Measurements from ENCODE around the gene KLHL3.

The KLHL3 gene

DNA sequence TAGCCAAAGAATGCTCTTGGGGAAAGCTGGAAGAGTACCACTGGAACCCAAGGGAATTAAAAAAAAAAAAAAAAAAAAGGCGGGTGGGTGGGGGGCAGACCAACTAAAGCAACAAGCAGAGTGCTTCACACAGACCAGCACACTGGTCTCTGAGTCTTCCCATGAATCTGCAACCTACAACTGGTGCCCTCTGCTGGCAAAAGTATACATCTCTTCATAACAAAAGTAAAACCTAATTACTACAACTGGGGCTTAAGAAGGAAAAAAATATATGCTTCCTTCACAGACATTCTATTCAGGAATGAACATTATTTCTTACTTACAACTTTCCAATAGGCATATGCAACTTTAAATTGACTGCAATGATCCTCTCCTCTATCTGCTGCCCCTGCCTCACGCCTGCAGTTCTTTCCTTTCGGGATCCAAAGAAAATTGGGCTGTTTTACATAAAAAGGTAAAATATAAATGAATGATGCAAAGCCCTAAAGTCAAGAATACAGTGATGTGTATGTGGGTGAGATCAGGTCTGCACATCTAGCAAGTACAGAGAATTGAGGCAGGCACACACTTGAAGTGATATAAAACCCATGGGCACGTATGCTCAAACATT lies 7.2 kb upstream of the KLHL3 start:
- peak in 2 of 3 experiments; percentile 12 to 55 for DNase-seq (ENCODE audit: low read depth in 3 of 3)

DNA sequence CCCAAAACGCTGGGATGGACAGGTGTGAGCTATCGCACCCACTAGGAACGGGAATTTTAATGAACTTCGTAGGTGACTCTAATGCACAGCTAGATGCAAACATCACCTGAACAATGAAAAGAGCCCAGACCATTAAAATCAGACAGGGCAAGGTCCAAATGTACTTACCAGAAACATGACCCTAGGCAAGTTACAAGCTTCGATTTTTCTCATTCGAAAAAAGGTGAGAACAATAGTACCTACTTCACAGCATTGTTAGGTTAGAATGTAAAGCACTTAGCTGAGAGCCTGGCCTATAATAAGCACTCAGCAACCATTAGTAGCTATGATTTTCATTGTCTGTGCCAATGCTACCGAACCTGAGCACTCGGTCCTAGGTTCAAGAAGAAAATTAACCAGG lies 5.8 kb upstream of the KLHL3 start:
- no peak for DNase-seq (ENCODE audit: low read depth in 3 of 3)

GRCh38 chr5:137739737-137740136 lies 3.8 kb upstream of the KLHL3 start:
- DNase-seq (ENCODE audit: low read depth in 3 of 3): no peak

GRCh38 chr5:137738947-137739346 lies 3.1 kb upstream of the KLHL3 start:
- DNase-seq (ENCODE audit: low read depth in 3 of 3): no peak

- DNase-seq (ENCODE audit: low read depth in 3 of 3): peak in 2 of 3 experiments; percentile 15 to 27
These were observed 1.7 kb upstream of the KLHL3 start for GRCh38 chr5:137737349-137738131.

DNA sequence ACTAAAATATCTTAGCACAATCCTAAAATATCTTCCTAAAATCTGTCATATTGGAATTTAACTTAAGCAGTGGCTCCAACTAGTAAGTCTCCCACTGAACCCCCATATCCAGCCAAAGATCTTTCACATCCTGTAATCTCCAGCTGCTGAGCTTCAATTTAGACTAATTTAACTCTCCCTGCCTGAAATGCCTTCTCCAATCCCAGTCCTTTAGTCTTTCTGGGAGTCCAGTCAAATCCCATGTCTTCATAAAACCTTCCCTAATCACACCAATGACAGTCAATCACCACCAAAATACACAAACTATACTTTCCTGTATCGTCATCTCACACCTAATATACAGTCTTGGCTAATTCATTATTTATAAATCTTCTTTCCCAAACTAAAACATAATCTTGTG lies 607 bp upstream of the KLHL3 start:
- DNase-seq (ENCODE audit: low read depth in 3 of 3): no peak

DNA sequence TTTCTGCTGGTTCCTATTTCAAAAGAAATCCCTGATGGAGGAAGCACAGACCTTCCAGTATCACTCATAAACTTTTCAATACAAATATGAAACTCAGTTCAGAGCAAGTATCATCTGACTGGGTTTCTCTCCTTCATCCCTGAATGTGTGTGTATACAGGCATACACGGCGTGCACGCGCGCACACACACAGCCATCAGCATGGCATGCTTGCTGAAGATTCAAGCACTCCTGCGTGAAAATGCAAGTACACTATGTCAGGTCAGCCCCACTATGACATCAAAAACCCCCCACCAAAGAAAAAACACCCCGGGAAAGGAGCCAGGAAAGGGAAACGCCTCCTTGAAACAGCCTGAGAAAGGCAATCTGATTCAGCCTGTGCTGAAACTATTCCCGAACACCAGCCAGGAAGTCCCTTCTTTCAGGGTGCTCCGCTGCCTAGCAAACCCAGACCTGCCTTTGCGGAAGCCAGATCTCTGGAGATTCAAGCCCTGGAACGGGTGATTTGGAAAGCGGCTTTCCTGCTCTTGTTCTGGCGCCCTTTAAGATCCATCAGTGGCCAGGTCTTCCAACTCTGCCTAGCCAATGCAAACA lies 831 bp downstream of the KLHL3 start:
- peak in 1 of 3 experiments; percentile 19 for DNase-seq (ENCODE audit: low read depth in 3 of 3)

DNA sequence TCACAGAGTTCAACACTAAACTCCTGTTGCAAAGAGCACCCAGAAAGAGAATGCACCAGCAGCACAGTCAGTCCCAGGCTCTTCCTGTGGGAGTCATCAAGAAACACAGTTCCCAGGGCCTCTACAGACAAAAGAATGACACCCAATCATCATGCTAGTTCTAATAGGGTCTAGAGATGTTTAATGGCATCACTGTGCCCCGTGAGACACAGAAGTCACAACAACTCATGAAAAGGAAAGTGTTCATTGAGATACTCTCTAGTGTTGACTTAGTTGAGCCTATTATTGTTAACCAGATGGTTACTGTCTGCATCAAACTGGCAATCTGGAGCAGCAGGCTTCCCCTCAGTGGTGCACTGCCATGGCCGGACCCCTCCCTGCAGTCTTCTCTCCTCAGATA lies 1.6 kb downstream of the KLHL3 start:
- DNase-seq (ENCODE audit: low read depth in 3 of 3): no peak

GRCh38 chr5:137733922-137734321 lies 2.0 kb downstream of the KLHL3 start:
- no peak for DNase-seq (ENCODE audit: low read depth in 3 of 3)

- no peak for DNase-seq (ENCODE audit: low read depth in 3 of 3)
These were observed 2.9 kb downstream of the KLHL3 start for GRCh38 chr5:137733006-137733405.

DNA sequence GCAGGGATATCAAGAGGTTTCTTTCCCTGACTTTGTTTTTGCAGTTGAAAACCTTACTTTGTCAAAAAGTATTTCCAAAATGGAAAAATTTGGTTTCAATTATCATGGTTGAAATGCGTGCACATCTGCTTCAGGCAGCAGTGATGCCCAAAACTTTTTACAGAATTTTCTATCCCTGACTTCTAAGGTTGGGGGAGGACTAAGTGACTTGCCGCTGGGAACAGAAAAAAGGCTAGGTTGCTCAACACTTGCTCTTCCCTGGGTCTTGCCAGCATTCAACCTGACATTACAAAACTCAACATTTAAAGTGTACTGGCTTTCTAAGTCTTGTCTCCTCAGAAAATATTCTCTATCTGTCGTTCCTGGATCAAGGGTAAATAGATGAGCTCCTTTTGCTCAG lies 4.7 kb downstream of the KLHL3 start:
- DNase-seq (ENCODE audit: low read depth in 3 of 3): no peak

DNA sequence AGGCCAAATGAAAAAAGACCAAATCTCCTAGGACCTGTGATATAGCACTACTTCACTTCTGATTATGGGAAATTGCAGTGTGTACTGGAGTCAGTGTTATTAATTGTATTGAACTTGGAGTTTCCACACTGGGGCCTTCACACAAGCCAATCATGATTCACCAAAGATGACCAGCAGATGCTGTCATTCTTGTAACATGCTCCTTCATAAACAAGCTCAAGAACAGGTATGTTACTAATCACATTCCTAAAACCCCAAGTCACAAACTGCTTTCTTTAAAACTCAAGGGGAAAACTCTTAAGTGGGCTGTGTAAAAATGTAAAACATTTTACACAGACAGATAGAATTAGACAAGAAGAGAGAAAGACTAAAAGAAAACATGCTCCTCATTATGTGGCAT lies 5.6 kb downstream of the KLHL3 start:
- DNase-seq (ENCODE audit: low read depth in 3 of 3): no peak

DNA sequence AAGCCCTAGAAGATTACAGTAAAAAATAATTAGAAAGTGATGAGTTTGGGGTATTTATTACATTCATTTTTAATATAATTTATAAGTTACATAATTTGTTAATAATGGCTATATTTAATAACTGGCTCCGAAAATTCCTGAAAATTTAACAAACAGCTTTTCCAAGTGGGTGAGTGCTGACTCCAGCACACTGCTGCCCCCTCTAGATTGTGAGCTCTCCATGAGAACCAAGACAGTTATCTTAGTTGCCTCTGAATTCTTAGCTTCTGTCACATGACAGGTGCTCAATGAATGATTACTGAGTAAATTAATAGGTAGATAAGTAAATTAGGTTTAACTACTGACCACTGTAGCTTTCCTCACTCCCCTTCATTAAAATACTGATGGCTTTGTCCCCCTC lies 7.8 kb downstream of the KLHL3 start:
- no peak for DNase-seq (ENCODE audit: low read depth in 3 of 3)

- DNase-seq (ENCODE audit: low read depth in 3 of 3): no peak
These were observed 8.3 kb downstream of the KLHL3 start for GRCh38 chr5:137727623-137728022.

GRCh38 chr5:137724251-137724650 lies 11.6 kb downstream of the KLHL3 start:
- no peak for DNase-seq (ENCODE audit: low read depth in 3 of 3)

GRCh38 chr5:137718611-137719010 lies 17.3 kb downstream of the KLHL3 start:
- no peak for DNase-seq (ENCODE audit: low read depth in 3 of 3)

DNA sequence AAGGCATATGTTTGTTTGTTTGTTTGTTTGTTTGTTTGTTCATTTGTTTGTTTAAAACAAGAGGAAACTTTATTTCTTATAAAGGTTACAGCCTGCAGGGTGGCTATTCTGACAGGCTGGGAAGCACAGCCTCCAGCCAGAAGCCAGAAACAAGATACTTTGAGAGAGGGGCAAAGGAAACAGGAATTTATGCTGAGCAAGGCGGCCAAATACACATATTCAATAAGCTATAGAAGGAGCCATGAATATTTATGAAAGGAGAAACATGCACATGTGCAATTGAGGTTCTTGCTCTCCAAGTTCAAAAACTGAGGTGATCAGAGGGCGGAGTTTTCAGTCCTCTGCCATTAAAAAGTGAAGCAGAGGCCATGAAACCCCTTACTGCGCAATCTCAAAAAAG lies 19.6 kb downstream of the KLHL3 start:
- DNase-seq (ENCODE audit: low read depth in 3 of 3): no peak

GRCh38 chr5:137715456-137715855 lies 20.4 kb downstream of the KLHL3 start:
- DNase-seq (ENCODE audit: low read depth in 3 of 3): no peak

GRCh38 chr5:137714946-137715345 lies 20.9 kb downstream of the KLHL3 start:
- no peak for DNase-seq (ENCODE audit: low read depth in 3 of 3)

- no peak for DNase-seq (ENCODE audit: low read depth in 3 of 3)
These were observed 21.4 kb downstream of the KLHL3 start for GRCh38 chr5:137714494-137714893.

DNA sequence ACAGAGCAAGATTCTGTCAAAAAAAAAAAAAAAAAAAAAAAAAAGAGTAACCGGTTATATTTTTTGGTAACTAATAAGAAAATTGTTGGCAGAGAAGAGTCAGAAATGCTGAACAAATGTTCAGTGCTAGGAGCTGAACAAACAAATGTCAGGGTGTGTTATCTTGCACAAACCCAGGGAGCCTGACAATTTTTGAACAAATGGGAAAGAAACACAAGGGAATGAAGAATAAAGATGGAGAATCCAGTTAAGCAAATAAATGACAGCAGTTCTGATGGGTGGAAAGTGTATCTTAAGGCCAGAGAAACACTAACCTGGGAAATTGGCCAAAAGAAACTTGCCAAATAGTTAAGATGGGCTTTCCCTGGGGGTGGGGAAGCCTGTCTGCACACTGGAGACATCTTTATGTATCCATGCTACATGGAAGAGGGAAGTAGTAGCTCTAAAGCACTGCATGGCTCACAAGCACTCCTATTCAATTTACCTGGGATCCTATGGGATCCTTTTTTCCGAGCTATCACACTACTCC lies 23.7 kb downstream of the KLHL3 start:
- DNase-seq (ENCODE audit: low read depth in 3 of 3): no peak

DNA sequence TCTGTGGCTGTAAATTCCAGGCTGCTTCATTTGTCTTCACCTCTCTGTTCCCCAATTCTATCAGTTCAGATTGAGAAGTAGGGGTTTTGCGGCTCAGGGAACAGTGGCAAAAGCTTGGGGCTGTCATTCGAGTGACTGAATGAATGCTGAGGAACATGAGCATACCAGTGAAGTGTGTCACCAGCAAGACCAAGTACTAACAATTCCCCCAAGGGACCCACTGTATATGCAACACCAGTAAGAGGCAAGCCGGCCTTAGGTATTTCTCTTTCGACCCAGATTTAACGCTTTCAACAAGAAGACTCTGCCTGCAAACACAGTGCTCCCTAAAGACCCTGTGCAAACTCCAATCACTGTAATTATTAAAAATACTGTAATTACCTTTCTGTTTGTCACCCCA lies 25.8 kb downstream of the KLHL3 start:
- DNase-seq (ENCODE audit: low read depth in 3 of 3): no peak

Data from stimulated activated CD4-positive, alpha-beta T cell treated with anti-CD3 and anti-CD28 coated beads, TNF-alpha, amount 100 ng/mL, for 24 hours (primary cell).